HL-60 (cell line): ENCODE measurements around the gene CYP2U1.

Source experiments
- DNase-seq, 2 experiments: peaks; one replicate each; pipeline ENCODE4 v3.0.0-alpha.2; 2010 to 2020; ENCODE audit warnings: low read depth in 1 of 2, low spot score in 1 of 2
- H3K27ac ChIP-seq: fragments of 250-450 bp; sonication (Bioruptor Pico); replicated peaks from 2 replicates; pipeline ENCODE4 v1.5.1; 2020; ENCODE audit warnings: mild to moderate bottlenecking, moderate library complexity
- H3K27me3 ChIP-seq: fragments of 250-450 bp; sonication (Bioruptor Pico); 2 replicates; pipeline ENCODE4 v1.5.1; 2021; ENCODE audit warnings: mild to moderate bottlenecking, moderate library complexity; ENCODE audit not compliant: insufficient read depth, poor library complexity, severe bottlenecking
- H3K4me3 ChIP-seq: replicated peaks from 2 replicates; pipeline ENCODE4 v1.5.1; 2011; ENCODE audit warnings: mild to moderate bottlenecking, control low read depth, low read length; ENCODE audit not compliant: insufficient read depth
- GABPA ChIP-seq: IDR thresholded peaks from 2 replicates; pipeline ENCODE4 v1.6.1; 2012; ENCODE audit warnings: low read depth
- POLR2AphosphoS5 ChIP-seq: IDR thresholded peaks from 2 replicates; pipeline ENCODE4 v1.6.1; 2012; ENCODE audit warnings: low read depth
- SPI1 ChIP-seq: IDR thresholded peaks from 2 replicates; pipeline ENCODE4 v1.6.1; 2012; ENCODE audit warnings: low read depth, mild to moderate bottlenecking, borderline replicate concordance
- TF ChIP-seq, protein P1 (sequence below): IDR thresholded peaks from 2 replicates; pipeline ENCODE4 v1.6.1; 2012; ENCODE audit warnings: low read depth; ENCODE audit not compliant: insufficient replicate concordance
- TF ChIP-seq, protein P2 (sequence below): IDR thresholded peaks from one replicate; pipeline ENCODE4 v1.5.1; 2011; ENCODE audit warnings: low read length, control low read depth, inconsistent platforms; ENCODE audit not compliant: insufficient read depth

The CYP2U1 gene

DNA sequence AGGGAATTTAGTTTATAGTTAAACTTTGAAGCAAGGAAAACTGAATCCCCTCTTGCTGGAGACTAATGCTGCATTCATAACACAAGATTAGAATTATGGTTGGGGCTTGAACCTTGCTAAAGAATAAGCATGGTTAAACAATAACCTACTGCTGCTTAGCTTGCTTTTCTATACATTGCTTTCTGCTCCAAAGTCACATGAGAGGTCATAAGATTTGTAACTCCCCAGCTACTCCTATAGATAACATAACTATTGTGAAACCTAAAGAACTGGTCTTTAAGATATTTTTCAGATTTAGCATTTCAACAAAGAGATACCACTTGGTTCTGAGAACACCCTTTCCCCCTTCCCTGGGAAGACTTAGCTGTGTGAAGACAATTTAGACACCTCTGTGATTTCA, 41.3 kb downstream of the CYP2U1 start:
- DNase-seq: no peak
- H3K27ac ChIP-seq: no peak overlapping the region
- no peak overlapping the region for H3K4me3 ChIP-seq
- H3K27me3 ChIP-seq: no peaks in the 10 kb centered on the region
- TF ChIP-seq, protein P1, sequence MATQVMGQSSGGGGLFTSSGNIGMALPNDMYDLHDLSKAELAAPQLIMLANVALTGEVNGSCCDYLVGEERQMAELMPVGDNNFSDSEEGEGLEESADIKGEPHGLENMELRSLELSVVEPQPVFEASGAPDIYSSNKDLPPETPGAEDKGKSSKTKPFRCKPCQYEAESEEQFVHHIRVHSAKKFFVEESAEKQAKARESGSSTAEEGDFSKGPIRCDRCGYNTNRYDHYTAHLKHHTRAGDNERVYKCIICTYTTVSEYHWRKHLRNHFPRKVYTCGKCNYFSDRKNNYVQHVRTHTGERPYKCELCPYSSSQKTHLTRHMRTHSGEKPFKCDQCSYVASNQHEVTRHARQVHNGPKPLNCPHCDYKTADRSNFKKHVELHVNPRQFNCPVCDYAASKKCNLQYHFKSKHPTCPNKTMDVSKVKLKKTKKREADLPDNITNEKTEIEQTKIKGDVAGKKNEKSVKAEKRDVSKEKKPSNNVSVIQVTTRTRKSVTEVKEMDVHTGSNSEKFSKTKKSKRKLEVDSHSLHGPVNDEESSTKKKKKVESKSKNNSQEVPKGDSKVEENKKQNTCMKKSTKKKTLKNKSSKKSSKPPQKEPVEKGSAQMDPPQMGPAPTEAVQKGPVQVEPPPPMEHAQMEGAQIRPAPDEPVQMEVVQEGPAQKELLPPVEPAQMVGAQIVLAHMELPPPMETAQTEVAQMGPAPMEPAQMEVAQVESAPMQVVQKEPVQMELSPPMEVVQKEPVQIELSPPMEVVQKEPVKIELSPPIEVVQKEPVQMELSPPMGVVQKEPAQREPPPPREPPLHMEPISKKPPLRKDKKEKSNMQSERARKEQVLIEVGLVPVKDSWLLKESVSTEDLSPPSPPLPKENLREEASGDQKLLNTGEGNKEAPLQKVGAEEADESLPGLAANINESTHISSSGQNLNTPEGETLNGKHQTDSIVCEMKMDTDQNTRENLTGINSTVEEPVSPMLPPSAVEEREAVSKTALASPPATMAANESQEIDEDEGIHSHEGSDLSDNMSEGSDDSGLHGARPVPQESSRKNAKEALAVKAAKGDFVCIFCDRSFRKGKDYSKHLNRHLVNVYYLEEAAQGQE: no peak
- TF ChIP-seq GABPA (no peak), SPI1 (no peak), POLR2AphosphoS5 (no peak)
- TF ChIP-seq, protein P2, sequence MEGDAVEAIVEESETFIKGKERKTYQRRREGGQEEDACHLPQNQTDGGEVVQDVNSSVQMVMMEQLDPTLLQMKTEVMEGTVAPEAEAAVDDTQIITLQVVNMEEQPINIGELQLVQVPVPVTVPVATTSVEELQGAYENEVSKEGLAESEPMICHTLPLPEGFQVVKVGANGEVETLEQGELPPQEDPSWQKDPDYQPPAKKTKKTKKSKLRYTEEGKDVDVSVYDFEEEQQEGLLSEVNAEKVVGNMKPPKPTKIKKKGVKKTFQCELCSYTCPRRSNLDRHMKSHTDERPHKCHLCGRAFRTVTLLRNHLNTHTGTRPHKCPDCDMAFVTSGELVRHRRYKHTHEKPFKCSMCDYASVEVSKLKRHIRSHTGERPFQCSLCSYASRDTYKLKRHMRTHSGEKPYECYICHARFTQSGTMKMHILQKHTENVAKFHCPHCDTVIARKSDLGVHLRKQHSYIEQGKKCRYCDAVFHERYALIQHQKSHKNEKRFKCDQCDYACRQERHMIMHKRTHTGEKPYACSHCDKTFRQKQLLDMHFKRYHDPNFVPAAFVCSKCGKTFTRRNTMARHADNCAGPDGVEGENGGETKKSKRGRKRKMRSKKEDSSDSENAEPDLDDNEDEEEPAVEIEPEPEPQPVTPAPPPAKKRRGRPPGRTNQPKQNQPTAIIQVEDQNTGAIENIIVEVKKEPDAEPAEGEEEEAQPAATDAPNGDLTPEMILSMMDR: no peak

DNA sequence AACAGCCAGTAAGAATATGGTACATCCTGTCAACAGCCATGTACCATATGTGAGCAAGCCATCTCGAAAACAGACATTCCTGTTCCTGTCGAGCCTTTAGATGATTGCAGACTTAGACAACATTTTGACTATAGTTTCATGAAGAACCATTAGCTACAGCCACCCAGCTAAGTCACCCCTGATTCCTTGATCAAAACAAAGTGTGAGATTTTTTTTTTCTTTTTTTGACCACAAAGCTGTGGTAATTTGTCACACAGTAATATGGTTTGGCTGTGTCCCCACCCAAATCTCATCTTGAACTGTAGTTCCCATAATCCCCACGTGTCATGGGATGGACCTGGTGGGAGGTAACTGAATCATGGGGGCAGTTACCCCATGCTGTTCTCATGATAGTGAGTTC, 43.2 kb downstream of the CYP2U1 start:
- TF ChIP-seq, protein P2: no peak
- no peak for TF ChIP-seq POLR2AphosphoS5
- TF ChIP-seq SPI1: no peak
- TF ChIP-seq GABPA: no peak
- TF ChIP-seq, protein P1: no peak
- H3K4me3 ChIP-seq: no peak overlapping the region
- no peaks in the 10 kb centered on the region for H3K27me3 ChIP-seq
- no peak overlapping the region for H3K27ac ChIP-seq
- DNase-seq: no peak

DNA sequence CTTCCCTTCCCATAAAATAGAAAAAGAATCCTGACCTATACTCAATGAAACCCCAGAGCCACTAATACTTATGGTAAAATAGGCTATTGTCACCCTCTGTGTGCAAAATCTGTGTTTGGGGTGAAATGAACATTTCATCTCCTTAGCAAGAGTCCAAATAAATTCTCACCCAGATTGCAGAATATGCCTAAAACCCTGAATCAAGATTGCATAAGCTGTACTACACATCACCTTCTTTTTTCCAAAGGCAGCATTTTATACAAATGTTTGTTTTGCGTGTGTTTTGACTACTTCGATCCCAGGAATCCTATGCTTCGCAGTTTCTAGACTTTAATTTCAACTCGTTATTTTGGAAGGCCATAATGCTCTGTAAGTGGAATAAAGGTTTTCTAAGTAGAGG, 46.1 kb downstream of the CYP2U1 start:
- Histone ChIP-seq H3K4me3 (no peak overlapping the region), H3K27ac (no peak overlapping the region), H3K27me3 (no peaks in the 10 kb centered on the region)
- DNase-seq: no peak
- TF ChIP-seq, protein P2: no peak
- TF ChIP-seq GABPA (no peak), SPI1 (no peak), POLR2AphosphoS5 (no peak)
- TF ChIP-seq, protein P1: no peak
